ENCODE results near the gene CCDC167. TPM values are rescaled to one million over a fixed set of nuclear protein-coding genes. Genes with fewer than 3 reads are reported as not detected.

The CCDC167 gene
- total and polyA plus RNA-seq, 10 donors = 11.6 to 64.8 (median 26.3) TPM

GRCh38 chr6:37433657-37434271 is 65.9 kb downstream of the CCDC167 start:
- DNase-seq = no peak
- H3K36me3 ChIP-seq = peaks cover 0 to 35% (median 32%) of the 10 kb centered on the region in 6 donors
- TF ChIP-seq POLR2A (IDR thresholded peaks at IDR 0.05) = no peak
- TF ChIP-seq POLR2AphosphoS5 (IDR thresholded peaks at IDR 0.05) = no peak
- no peak for TF ChIP-seq CTCF (IDR thresholded peaks at IDR 0.05 in 8 of 11, conservative IDR thresholded peaks at IDR 0.05 in 3 of 11)
- peak overlapping the region; percentile 90 to 97 (median 96) for H3K27ac ChIP-seq
- H3K9me3 ChIP-seq = peaks cover 0 to 9% (median 0%) of the 10 kb centered on the region in 8 donors
- peaks cover 15 to 54% (median 37%) of the 10 kb centered on the region in 6 donors for H3K4me1 ChIP-seq
- H3K27me3 ChIP-seq (replicated peaks in 1 of 7) = peaks cover 0 to under 1% (median 0%) of the 10 kb centered on the region in 7 donors
- intact Hi-C loops (cut with DNase I; ENCODE audit: low total_unique reads) = no loop called here
- 6 to 13% (median 6%) methylated on average over 11 to 13 of the region's 13 CpGs for WGBS, 5 donors
- H3K4me3 ChIP-seq = peak overlapping the region; percentile 77 to 94 (median 92)

Other genes starting within 250 kb of the CCDC167 start
- 10 to 100 TPM in 4 of 7 donors, 1 to 10 TPM in 3; 8.7 to 12.7 (median 10.7) TPM for gene TBC1D22B, start 242.1 kb downstream of the CCDC167 start, total RNA-seq
- 1 to 10 TPM; 4.2 to 6.1 (median 4.7) TPM for gene TBC1D22B, start 242.1 kb downstream of the CCDC167 start, polyA plus RNA-seq
- 1 to 10 TPM in 1 of 7 donors, under 1 TPM in 4, not detected in 2; 0.32 to 2.3 (median 0.84) TPM for gene TMEM217, start 241.7 kb downstream of the CCDC167 start, total RNA-seq
- gene TMEM217, start 241.7 kb downstream of the CCDC167 start, polyA plus RNA-seq = under 1 TPM; 0.58 to 0.91 (median 0.74) TPM
- gene RNF8, start 145.9 kb downstream of the CCDC167 start, total RNA-seq = 10 to 100 TPM; 11.3 to 15.6 (median 14.1) TPM
- 10 to 100 TPM in 1 of 3 donors, 1 to 10 TPM in 2; 8.0 to 12.4 (median 9.8) TPM for gene RNF8, start 145.9 kb downstream of the CCDC167 start, polyA plus RNA-seq
- 10 to 100 TPM; 40.8 to 62.4 (median 52.3) TPM for gene CMTR1, start 66.7 kb downstream of the CCDC167 start, total RNA-seq
- 10 to 100 TPM; 19.4 to 27.5 (median 23.3) TPM for gene CMTR1, start 66.7 kb downstream of the CCDC167 start, polyA plus RNA-seq
- gene MDGA1, start 198.0 kb upstream of the CCDC167 start, total RNA-seq = 10 to 100 TPM in 6 of 7 donors, 1 to 10 TPM in 1; 1.7 to 33.8 (median 12.0) TPM
- gene MDGA1, start 198.0 kb upstream of the CCDC167 start, polyA plus RNA-seq = 1 to 10 TPM in 2 of 3 donors, under 1 TPM in 1; 0.51 to 2.9 (median 2.4) TPM